Measurements from ENCODE around the gene SUMO2. TPM values are rescaled to one million over a fixed set of nuclear protein-coding genes. Genes with fewer than 3 reads are reported as not detected.
"Not testable (repeated sequence)": the region's sequence is repeated elsewhere in the genome, so short reads cannot be mapped to it uniquely, and the experiment has no call there.

The SUMO2 gene
- total and polyA plus RNA-seq, 5 donors = 99.1 to 272 (median 252) TPM

DNA sequence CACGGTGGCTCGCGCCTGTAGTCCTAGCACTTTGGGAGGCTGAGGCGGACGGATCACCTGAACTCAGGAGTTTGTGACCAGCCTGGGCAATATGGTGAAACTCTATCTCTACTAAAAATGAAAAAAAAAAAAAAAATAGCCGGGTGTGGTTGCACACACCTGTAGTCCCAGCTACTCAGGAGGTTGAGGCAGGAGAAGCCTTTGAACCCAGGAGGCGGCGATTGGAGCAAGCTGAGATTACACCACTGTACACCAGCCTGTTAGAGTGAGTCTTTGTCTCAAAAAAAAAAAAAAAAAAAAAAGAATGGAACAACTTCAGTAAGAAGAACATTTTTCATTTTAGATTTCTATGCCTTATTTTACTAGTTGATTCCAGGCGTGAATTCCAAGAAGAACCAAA lies 25.4 kb upstream of the SUMO2 start:
- ATAC-seq (no peak), DNase-seq (no peak)
- intact Hi-C loops (cut with DNase I) = loop anchor here in 3 of 4 donors (10.0 kb wide), 3 partner anchors 93 to 253 kb away; no protein-coding TSS in a partner anchor
- H3K4me1 ChIP-seq (ENCODE audit: control insufficient read depth, insufficient read depth, low read length) = no peaks in the 10 kb centered on the region
- no peaks in the 10 kb centered on the region for H3K9me3 ChIP-seq (ENCODE audit: control insufficient read depth, low read length)
- WGBS = 92% methylated on average over 9 of the region's 9 CpGs
- no peaks in the 10 kb centered on the region for H3K27me3 ChIP-seq (ENCODE audit: control insufficient read depth, insufficient read depth)
- no peak overlapping the region for H3K27ac ChIP-seq (ENCODE audit: low read length)
- H3K4me3 ChIP-seq (ENCODE audit: low read length) = no peak overlapping the region

- Histone ChIP-seq H3K27me3 (ENCODE audit: control insufficient read depth, insufficient read depth) (no peaks in the 10 kb centered on the region), H3K4me1 (ENCODE audit: control insufficient read depth, insufficient read depth, low read length) (no peaks in the 10 kb centered on the region), H3K4me3 (ENCODE audit: low read length) (no peak overlapping the region), H3K27ac (ENCODE audit: low read length) (no peak overlapping the region), H3K9me3 (ENCODE audit: control insufficient read depth, low read length) (no peaks in the 10 kb centered on the region)
- 77% methylated on average over 12 of the region's 12 CpGs for WGBS
- ATAC-seq (no peak), DNase-seq (no peak)
- intact Hi-C loops (cut with DNase I) = loop anchor here in 3 of 4 donors (10.0 kb wide), 3 partner anchors 93 to 253 kb away; no protein-coding TSS in a partner anchor
Measured at GRCh38 chr17:75207760-75208159, 25.0 kb upstream of the SUMO2 start.

DNA sequence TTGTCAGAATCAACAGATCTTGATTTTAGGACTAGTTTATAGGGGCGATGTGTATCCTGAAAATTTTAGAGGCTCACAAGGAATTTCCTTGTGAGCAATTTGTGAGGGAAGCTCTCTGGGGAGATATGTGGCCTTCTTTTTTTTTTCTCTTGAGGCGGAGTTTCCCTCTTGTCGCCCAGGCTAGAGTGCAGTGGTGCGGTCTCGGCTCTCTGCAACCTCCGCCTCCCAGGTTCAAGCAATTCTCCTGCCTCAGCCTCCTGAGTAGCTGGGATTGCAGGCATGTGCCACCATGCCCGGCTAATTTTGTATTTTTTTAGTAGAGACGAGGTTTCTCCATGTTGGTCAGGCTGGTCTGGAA lies 24.3 kb upstream of the SUMO2 start:
- ATAC-seq; H3K4me1 ChIP-seq (ENCODE audit: control insufficient read depth, insufficient read depth, low read length); H3K4me3 ChIP-seq (ENCODE audit: low read length); H3K27me3 ChIP-seq (ENCODE audit: control insufficient read depth, insufficient read depth); DNase-seq; H3K27ac ChIP-seq (ENCODE audit: low read length); H3K9me3 ChIP-seq (ENCODE audit: control insufficient read depth, low read length): not testable (repeated sequence)
- WGBS = 84% methylated on average over 8 of the region's 8 CpGs
- intact Hi-C loops (cut with DNase I) = loop anchor here in 3 of 4 donors (10.0 kb wide), 3 partner anchors 92 to 252 kb away; no protein-coding TSS in a partner anchor

- DNase-seq (no peak), ATAC-seq (no peak)
- Histone ChIP-seq H3K4me1 (ENCODE audit: control insufficient read depth, insufficient read depth, low read length) (no peaks in the 10 kb centered on the region), H3K27me3 (ENCODE audit: control insufficient read depth, insufficient read depth) (no peaks in the 10 kb centered on the region), H3K27ac (ENCODE audit: low read length) (peak overlapping the region; percentile 91), H3K9me3 (ENCODE audit: control insufficient read depth, low read length) (no peaks in the 10 kb centered on the region), H3K4me3 (ENCODE audit: low read length) (peak overlapping the region; percentile 95)
- WGBS = under 1% methylated on average over 22 of the region's 22 CpGs
- intact Hi-C loops (cut with DNase I) = loop anchor here in 3 of 4 donors (10.0 kb wide), 3 partner anchors 91 to 251 kb away; no protein-coding TSS in a partner anchor
Measured at GRCh38 chr17:75205793-75206163, 23.0 kb upstream of the SUMO2 start.

- under 1% methylated on average over 57 of the region's 57 CpGs for WGBS
Measured at GRCh38 chr17:75205037-75205792, 22.5 kb upstream of the SUMO2 start, which contains the start of gene NUP85. NUP85 (plus strand) TSS chr17:75205679; CDS start chr17:75205762, 83 bp downstream.

DNA sequence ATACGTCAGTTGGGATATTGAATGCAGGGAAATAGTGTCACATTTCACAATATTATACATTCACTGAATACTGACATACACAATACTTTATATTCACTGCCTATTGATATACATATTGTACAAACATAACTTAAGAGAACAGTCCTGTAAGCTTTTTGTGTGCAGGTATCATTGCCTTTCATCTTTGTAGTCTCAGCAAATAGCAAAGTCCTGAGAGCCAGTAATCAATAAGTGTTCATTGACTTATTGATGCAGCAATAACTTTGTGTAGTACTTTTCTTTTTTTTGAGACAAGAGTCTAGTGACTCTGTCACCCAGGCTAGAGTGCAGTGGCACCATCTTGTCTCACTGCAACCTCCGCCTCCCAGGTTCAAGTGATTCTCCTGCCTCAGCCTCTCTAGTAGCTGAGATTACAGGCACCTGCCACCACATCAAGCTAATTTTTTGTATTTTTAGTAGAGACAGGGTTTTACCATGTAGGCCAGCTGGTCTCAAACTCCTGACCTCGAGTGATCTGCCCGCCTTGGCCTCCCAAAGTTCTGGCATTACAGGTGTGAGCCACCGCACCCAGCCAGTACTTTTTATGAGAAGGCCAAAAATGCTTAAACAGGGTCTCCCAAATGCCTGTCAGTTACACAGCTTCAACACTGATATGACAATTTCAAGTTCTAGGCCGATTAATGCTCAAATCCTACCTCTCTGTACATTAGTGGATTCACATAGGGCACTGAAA lies 17.3 kb upstream of the SUMO2 start:
- Histone ChIP-seq H3K27me3 (ENCODE audit: control insufficient read depth, insufficient read depth) (no peaks in the 10 kb centered on the region), H3K4me3 (ENCODE audit: low read length) (no peak overlapping the region), H3K4me1 (ENCODE audit: control insufficient read depth, insufficient read depth, low read length) (no peaks in the 10 kb centered on the region), H3K9me3 (ENCODE audit: control insufficient read depth, low read length) (no peaks in the 10 kb centered on the region), H3K27ac (ENCODE audit: low read length) (no peak overlapping the region)
- intact Hi-C loops (cut with DNase I) = loop anchor here (5.0 to 10.0 kb wide), 5 partner anchors 85 to 245 kb away; no protein-coding TSS in a partner anchor
- ATAC-seq (no peak), DNase-seq (no peak)
- WGBS = 93% methylated on average over 6 of the region's 6 CpGs

More at GRCh38 chr17:75205037-75205792, 22.5 kb upstream of the SUMO2 start, which contains the start of gene NUP85:
- DNase-seq (peak; percentile 96 to 98 (median 98)), ATAC-seq (peak; percentile 96 to 97)
- Histone ChIP-seq H3K27me3 (ENCODE audit: control insufficient read depth, insufficient read depth) (no peaks in the 10 kb centered on the region), H3K9me3 (ENCODE audit: control insufficient read depth, low read length) (no peaks in the 10 kb centered on the region), H3K4me3 (ENCODE audit: low read length) (peak within 1 kb of the TSS; percentile 95), H3K4me1 (ENCODE audit: control insufficient read depth, insufficient read depth, low read length) (no peaks in the 10 kb centered on the region), H3K27ac (ENCODE audit: low read length) (peak within 1 kb of the TSS; percentile 91)
- intact Hi-C loops (cut with DNase I) = loop anchor here in 3 of 4 donors (10.0 kb wide), 3 partner anchors 90 to 250 kb away; no protein-coding TSS in a partner anchor

DNA sequence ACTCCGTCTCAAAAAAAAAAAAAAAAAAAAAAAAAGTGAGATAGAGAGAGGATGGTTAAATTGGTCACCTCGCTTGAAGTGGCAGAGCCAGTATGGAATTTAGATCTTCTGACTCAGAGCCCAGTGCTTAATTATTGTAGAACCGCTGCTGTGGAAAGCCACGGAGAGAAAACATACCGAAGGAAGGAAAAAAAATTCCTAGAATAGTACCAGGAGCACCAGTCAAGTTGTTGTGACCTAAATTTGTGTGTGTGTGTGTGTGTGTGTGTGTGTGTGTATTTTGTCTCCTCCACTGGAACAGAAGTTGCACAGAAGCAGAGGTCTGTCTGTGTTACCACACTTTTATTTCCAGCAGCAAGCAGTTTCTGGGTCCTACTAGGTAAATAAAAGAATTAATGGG lies 12.1 kb upstream of the SUMO2 start:
- DNase-seq (no peak), ATAC-seq (no peak)
- Histone ChIP-seq H3K27ac (ENCODE audit: low read length) (no peak overlapping the region), H3K9me3 (ENCODE audit: control insufficient read depth, low read length) (no peaks in the 10 kb centered on the region), H3K4me1 (ENCODE audit: control insufficient read depth, insufficient read depth, low read length) (no peaks in the 10 kb centered on the region), H3K4me3 (ENCODE audit: low read length) (no peak overlapping the region), H3K27me3 (ENCODE audit: control insufficient read depth, insufficient read depth) (no peaks in the 10 kb centered on the region)
- intact Hi-C loops (cut with DNase I) = no loop called here
- WGBS = 82% methylated on average over 4 of the region's 5 CpGs

- Histone ChIP-seq H3K9me3 (ENCODE audit: control insufficient read depth, low read length) (no peaks in the 10 kb centered on the region), H3K27me3 (ENCODE audit: control insufficient read depth, insufficient read depth) (no peaks in the 10 kb centered on the region), H3K4me3 (ENCODE audit: low read length) (no peak overlapping the region), H3K27ac (ENCODE audit: low read length) (no peak overlapping the region), H3K4me1 (ENCODE audit: control insufficient read depth, insufficient read depth, low read length) (no peaks in the 10 kb centered on the region)
- intact Hi-C loops (cut with DNase I) = no loop called here
- ATAC-seq (no peak), DNase-seq (no peak)
- 56% methylated on average over 4 of the region's 4 CpGs for WGBS
Measured at GRCh38 chr17:75191584-75191983, 8.8 kb upstream of the SUMO2 start.

DNA sequence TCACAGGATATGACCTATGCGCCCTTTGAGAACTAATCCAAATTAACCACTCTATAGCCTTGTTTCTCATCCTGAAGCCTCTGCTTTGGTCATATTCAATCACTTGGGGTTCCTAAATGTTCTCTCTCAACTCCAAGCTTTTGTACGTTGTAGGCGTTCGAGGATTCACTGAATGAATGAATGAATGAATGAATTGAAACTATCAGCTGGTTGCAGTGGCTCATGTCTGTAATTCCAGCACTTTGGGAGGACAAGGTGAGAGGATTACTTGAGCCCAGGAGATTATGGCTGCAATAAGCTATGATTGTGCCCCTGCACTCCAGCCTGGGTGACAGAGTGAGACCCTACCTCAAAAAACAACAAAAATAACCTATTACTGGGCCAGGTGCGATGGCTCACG lies 5.9 kb upstream of the SUMO2 start:
- no peak overlapping the region for H3K27ac ChIP-seq (ENCODE audit: low read length)
- H3K4me3 ChIP-seq (ENCODE audit: low read length) = no peak overlapping the region
- intact Hi-C loops (cut with DNase I) = no loop called here
- H3K9me3 ChIP-seq (ENCODE audit: control insufficient read depth, low read length) = no peaks in the 10 kb centered on the region
- 88% methylated on average over 6 of the region's 6 CpGs for WGBS
- no peaks in the 10 kb centered on the region for H3K27me3 ChIP-seq (ENCODE audit: control insufficient read depth, insufficient read depth)
- no peaks in the 10 kb centered on the region for H3K4me1 ChIP-seq (ENCODE audit: control insufficient read depth, insufficient read depth, low read length)
- no peak for ATAC-seq
- DNase-seq = no peak

GRCh38 chr17:75183999-75184884 lies 1.5 kb upstream of the SUMO2 start:
- intact Hi-C loops (cut with DNase I) = no loop called here

More at GRCh38 chr17:75183999-75184884, 1.5 kb upstream of the SUMO2 start:
- Histone ChIP-seq H3K27ac (ENCODE audit: low read length) (no peak overlapping the region), H3K9me3 (ENCODE audit: control insufficient read depth, low read length) (no peaks in the 10 kb centered on the region), H3K4me1 (ENCODE audit: control insufficient read depth, insufficient read depth, low read length) (no peaks in the 10 kb centered on the region), H3K27me3 (ENCODE audit: control insufficient read depth, insufficient read depth) (no peaks in the 10 kb centered on the region), H3K4me3 (ENCODE audit: low read length) (no peak overlapping the region)
- no peak for DNase-seq
- no peak for ATAC-seq
- 72% methylated on average over 9 of the region's 9 CpGs for WGBS

All from right cardiac atrium (tissue), 5 donors.